NOMO-1 treated with dmso at 0.1 percent for 144 hours (cell line): Measurements from ENCODE around the gene PTP4A1.
"Not testable (repeated sequence)": the region's sequence is repeated elsewhere in the genome, so short reads cannot be mapped to it uniquely, and the experiment has no call there.

ENCODE experiments used
- DNase-seq: peaks from one replicate; lab custom pipeline; 2025; ENCODE audit not compliant: unreplicated experiment; lab: John Stamatoyannopoulos, UW

Gene PTP4A1

GRCh38 chr6:63572044-63572746 is at the start of gene PTP4A1, which contains the start of gene LOC128125822:
PTP4A1 (plus strand) TSS chr6:63572480; CDS start chr6:63576881, 4,401 bp downstream.
LOC128125822 (plus strand) TSS chr6:63572480.
- DNase-seq, result peak; percentile 93

- DNase-seq, result not testable (repeated sequence)
These were observed 49.4 kb upstream of the PTP4A1 start for GRCh38 chr6:63522911-63523287.

GRCh38 chr6:63523630-63524029 is 48.6 kb upstream of the PTP4A1 start:
- no peak for DNase-seq

GRCh38 chr6:63525186-63525878 is 46.9 kb upstream of the PTP4A1 start:
- no peak for DNase-seq

GRCh38 chr6:63526931-63527330 is 45.3 kb upstream of the PTP4A1 start:
- no peak for DNase-seq

GRCh38 chr6:63527658-63528514 is 44.4 kb upstream of the PTP4A1 start:
- no peak for DNase-seq

- no peak for DNase-seq
These were observed 42.8 kb upstream of the PTP4A1 start for GRCh38 chr6:63529498-63529897.

GRCh38 chr6:63530182-63530581 is 42.1 kb upstream of the PTP4A1 start:
- no peak for DNase-seq

GRCh38 chr6:63530991-63531390 is 41.3 kb upstream of the PTP4A1 start:
- no peak for DNase-seq

- no peak for DNase-seq
These were observed 39.3 kb upstream of the PTP4A1 start for GRCh38 chr6:63533026-63533425.

- no peak for DNase-seq
These were observed 38.3 kb upstream of the PTP4A1 start for GRCh38 chr6:63533952-63534351.

- DNase-seq, result no peak
These were observed 34.9 kb upstream of the PTP4A1 start for GRCh38 chr6:63537201-63537958.

- no peak for DNase-seq
These were observed 34.4 kb upstream of the PTP4A1 start for GRCh38 chr6:63537959-63538300.

GRCh38 chr6:63538550-63538949 is 33.7 kb upstream of the PTP4A1 start:
- DNase-seq, result no peak

- DNase-seq, result no peak
These were observed 29.3 kb upstream of the PTP4A1 start for GRCh38 chr6:63543001-63543400.

- DNase-seq, result no peak
These were observed 28.3 kb upstream of the PTP4A1 start for GRCh38 chr6:63543982-63544381.

GRCh38 chr6:63546236-63546635 is 26.0 kb upstream of the PTP4A1 start:
- no peak for DNase-seq

- no peak for DNase-seq
These were observed 25.6 kb upstream of the PTP4A1 start for GRCh38 chr6:63546697-63547096.

GRCh38 chr6:63549076-63549475 is 23.2 kb upstream of the PTP4A1 start:
- DNase-seq, result no peak

GRCh38 chr6:63553208-63553607 is 19.1 kb upstream of the PTP4A1 start:
- DNase-seq, result no peak

GRCh38 chr6:63553900-63554299 is 18.4 kb upstream of the PTP4A1 start:
- no peak for DNase-seq
